ENCODE data around the gene ARL16. TPM values are rescaled to one million over a fixed set of nuclear protein-coding genes. Genes with fewer than 3 reads are reported as not detected.
A peak's percentile ranks its signal among the peaks of the same experiment; 100 is the strongest.
"Not testable (repeated sequence)": the region's sequence is repeated elsewhere in the genome, so short reads cannot be mapped to it uniquely, and the experiment has no call there.

The ARL16 gene
- total RNA-seq, 6 experiments from 2014 or later, result 5.3 to 16.8 (median 11.1) TPM

DNA sequence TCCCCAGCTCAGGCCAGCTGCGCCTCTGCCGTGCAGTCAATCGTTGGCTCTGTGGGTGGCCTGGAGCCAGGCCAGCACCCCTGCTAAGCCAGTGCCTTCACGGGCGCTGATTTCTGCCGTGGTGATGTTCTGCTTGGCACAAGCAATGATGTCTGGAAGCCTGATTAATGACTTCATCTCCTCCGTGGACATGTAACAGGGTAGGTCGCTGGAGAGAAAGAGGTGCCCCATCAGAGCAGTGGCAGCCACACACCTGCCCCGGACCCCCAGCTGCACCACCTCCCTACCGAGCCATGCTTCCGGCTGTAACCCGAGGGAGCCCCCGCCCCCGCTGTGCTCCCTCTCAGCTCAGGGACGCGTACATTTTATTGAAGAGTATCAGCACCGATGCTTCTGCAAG, 1.9 kb downstream of the ARL16 start:
- H3K27me3 ChIP-seq, result no peaks in the 10 kb centered on the region
- intact Hi-C loops (cut with DNase I), result no loop called here
- TF ChIP-seq, protein P1, sequence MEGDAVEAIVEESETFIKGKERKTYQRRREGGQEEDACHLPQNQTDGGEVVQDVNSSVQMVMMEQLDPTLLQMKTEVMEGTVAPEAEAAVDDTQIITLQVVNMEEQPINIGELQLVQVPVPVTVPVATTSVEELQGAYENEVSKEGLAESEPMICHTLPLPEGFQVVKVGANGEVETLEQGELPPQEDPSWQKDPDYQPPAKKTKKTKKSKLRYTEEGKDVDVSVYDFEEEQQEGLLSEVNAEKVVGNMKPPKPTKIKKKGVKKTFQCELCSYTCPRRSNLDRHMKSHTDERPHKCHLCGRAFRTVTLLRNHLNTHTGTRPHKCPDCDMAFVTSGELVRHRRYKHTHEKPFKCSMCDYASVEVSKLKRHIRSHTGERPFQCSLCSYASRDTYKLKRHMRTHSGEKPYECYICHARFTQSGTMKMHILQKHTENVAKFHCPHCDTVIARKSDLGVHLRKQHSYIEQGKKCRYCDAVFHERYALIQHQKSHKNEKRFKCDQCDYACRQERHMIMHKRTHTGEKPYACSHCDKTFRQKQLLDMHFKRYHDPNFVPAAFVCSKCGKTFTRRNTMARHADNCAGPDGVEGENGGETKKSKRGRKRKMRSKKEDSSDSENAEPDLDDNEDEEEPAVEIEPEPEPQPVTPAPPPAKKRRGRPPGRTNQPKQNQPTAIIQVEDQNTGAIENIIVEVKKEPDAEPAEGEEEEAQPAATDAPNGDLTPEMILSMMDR (IDR thresholded peaks at IDR 0.05), result no peak
- TF ChIP-seq POLR2A (IDR thresholded peaks at IDR 0.05), result no peak
- no peaks in the 10 kb centered on the region for H3K9me3 ChIP-seq
- peaks cover 0 to 41% (median 12%) of the 10 kb centered on the region in 4 donors for H3K4me1 ChIP-seq
- WGBS (ENCODE audit: insufficient coverage, low coverage, low lambda C conversion rate, missing lambda C conversion rate), result 20% methylated on average over 2 of the region's 17 CpGs
- H3K4me3 ChIP-seq, result no peak overlapping the region
- H3K36me3 ChIP-seq, result peaks cover 0 to 9% (median 3%) of the 10 kb centered on the region in 4 donors
- ATAC-seq (no peak), DNase-seq (no peak)
- no peak overlapping the region for H3K27ac ChIP-seq

DNA sequence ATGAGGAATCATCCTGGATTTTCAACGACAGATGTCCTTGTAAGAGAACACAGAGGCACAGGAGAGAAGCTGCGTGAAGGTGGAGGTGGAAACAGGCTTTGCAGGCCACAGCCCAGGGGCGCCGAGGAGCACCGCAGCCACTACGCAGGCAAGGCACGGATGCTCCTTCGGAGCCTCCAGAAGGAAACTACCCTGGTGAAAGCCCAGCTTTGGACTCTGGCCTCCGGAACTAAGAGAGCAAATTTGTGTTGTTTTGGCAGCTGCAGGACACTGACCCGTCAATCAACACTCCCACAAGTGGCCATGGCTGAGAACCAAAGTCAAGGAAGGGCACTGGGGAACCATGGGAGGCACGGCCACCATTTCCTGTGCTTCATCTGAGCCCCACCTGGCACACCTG, 3.4 kb downstream of the ARL16 start:
- TF ChIP-seq POLR2A (IDR thresholded peaks at IDR 0.05), result no peak
- TF ChIP-seq, protein P1 (IDR thresholded peaks at IDR 0.05), result no peak
- Histone ChIP-seq H3K4me1 (peaks cover 0 to 36% (median 10%) of the 10 kb centered on the region in 4 donors), H3K9me3 (no peaks in the 10 kb centered on the region), H3K27me3 (no peaks in the 10 kb centered on the region), H3K36me3 (no peaks in the 10 kb centered on the region), H3K4me3 (no peak overlapping the region), H3K27ac (peak overlapping the region in 2 of 3 donors; percentile 25 to 47)
- intact Hi-C loops (cut with DNase I), result no loop called here
- ATAC-seq, result peak; percentile 33 to 57 (median 45)
- peak in 2 of 3 donors; percentile 72 to 75 for DNase-seq
- 39% methylated on average over 11 of the region's 11 CpGs for WGBS (ENCODE audit: insufficient coverage, low coverage, low lambda C conversion rate, missing lambda C conversion rate)

DNA sequence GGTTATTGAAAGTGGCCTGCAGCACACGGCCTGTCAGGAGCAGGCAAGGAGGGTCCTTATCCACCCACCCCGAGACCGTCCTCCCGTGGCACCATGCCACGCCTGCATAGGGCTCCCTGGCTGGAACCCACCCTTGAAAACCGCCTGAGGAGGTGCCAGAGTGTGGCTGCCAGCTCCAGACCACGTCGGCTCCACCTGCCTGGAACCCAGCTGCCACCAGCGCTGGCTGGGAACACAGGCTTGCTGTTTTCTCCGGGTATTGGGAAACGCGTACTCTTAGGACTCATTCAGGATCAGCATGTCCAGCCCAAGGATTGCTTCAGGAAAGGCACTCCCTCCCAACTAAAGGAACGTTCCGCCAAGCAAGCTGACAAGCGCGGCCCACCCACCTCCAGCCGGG, 6.7 kb downstream of the ARL16 start:
- Histone ChIP-seq H3K36me3 (peaks cover 0 to 21% (median 3%) of the 10 kb centered on the region in 4 donors), H3K27me3 (no peaks in the 10 kb centered on the region), H3K4me3 (no peak overlapping the region), H3K9me3 (no peaks in the 10 kb centered on the region), H3K27ac (no peak overlapping the region), H3K4me1 (peaks cover 0 to 16% (median 6%) of the 10 kb centered on the region in 4 donors)
- peak in 1 of 4 donors; percentile 37 for ATAC-seq
- peak in 1 of 3 donors; percentile 69 for DNase-seq
- TF ChIP-seq POLR2A (IDR thresholded peaks at IDR 0.05), result no peak
- TF ChIP-seq, protein P1 (IDR thresholded peaks at IDR 0.05), result no peak
- intact Hi-C loops (cut with DNase I), result no loop called here
- WGBS (ENCODE audit: insufficient coverage, low coverage, low lambda C conversion rate, missing lambda C conversion rate), result no CpG with 5 or more reads among the region's 17 CpGs

DNA sequence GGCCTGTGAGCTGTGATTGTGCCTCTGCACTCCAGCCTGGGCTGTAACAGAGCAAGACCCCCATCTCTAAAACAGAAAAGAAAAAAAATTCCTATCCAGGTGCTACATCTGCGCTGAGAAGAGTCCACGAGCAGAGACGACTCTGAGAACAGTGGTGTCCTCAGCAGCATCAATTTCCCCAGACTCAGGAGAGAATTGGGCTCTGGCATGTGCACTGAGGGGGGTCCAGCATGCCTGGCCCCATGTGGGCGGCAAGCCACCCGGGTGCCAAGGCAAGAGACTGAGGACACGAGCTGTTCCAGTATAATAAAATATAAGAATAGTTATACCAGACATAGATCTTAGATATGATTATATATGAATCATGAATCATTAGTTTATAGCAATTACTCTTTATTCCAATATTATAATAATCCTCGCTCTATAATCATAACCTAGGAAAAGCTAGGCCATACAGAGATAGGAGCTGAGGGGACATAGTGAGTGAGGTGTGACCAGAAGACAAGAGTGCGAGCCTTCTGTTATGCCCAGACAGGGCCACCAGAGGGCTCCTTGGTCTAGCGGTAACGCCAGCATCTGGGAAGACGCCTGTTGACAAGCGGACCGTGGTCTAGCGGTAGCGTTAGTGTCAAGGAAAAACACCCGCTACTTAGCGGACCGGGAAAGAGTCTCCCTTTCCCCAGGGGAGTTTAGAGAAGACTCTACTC, 7.9 kb downstream of the ARL16 start:
- WGBS (ENCODE audit: insufficient coverage, low coverage, low lambda C conversion rate, missing lambda C conversion rate), result 71% methylated on average over 7 of the region's 18 CpGs
- H3K27me3 ChIP-seq; intact Hi-C loops (cut with DNase I); H3K27ac ChIP-seq; H3K4me3 ChIP-seq; DNase-seq; H3K9me3 ChIP-seq: not testable (repeated sequence)
- peak in 1 of 4 donors; percentile 4 for ATAC-seq
- peaks cover 0 to 13% (median 6%) of the 10 kb centered on the region in 4 donors for H3K4me1 ChIP-seq
- TF ChIP-seq, protein P1 (IDR thresholded peaks at IDR 0.05), result peak; percentile 58 to 67 (median 63)
- H3K36me3 ChIP-seq, result peaks cover 0 to 29% (median 5%) of the 10 kb centered on the region in 4 donors

Data from right lobe of liver (tissue), 6 donors.